Measurements from ENCODE around the gene C12orf42.
"Not testable (repeated sequence)": the region's sequence is repeated elsewhere in the genome, so short reads cannot be mapped to it uniquely, and the experiment has no call there.

C12orf42 gene

GRCh38 chr12:103494734-103495468 lies 867 bp downstream of the C12orf42 start:
- DNase-seq, result no peak

GRCh38 chr12:103494051-103494733 lies 1.6 kb downstream of the C12orf42 start:
- DNase-seq, result no peak

GRCh38 chr12:103493199-103493598 lies 2.6 kb downstream of the C12orf42 start:
- DNase-seq, result no peak

GRCh38 chr12:103482365-103482764 lies 13.4 kb downstream of the C12orf42 start:
- DNase-seq, result no peak

GRCh38 chr12:103475073-103475472 lies 20.7 kb downstream of the C12orf42 start:
- no peak for DNase-seq

- no peak for DNase-seq
Measured at GRCh38 chr12:103470664-103471063, 25.1 kb downstream of the C12orf42 start.

- DNase-seq, result no peak
Measured at GRCh38 chr12:103469719-103470118, 26.0 kb downstream of the C12orf42 start.

GRCh38 chr12:103468837-103469236 lies 26.9 kb downstream of the C12orf42 start:
- no peak for DNase-seq

- no peak for DNase-seq
Measured at GRCh38 chr12:103462675-103463074, 33.1 kb downstream of the C12orf42 start.

GRCh38 chr12:103457471-103457870 lies 38.3 kb downstream of the C12orf42 start:
- no peak for DNase-seq

GRCh38 chr12:103456006-103456405 lies 39.8 kb downstream of the C12orf42 start:
- DNase-seq, result no peak

- no peak for DNase-seq
Measured at GRCh38 chr12:103455020-103455763, 40.6 kb downstream of the C12orf42 start.

GRCh38 chr12:103444983-103445382 lies 50.8 kb downstream of the C12orf42 start:
- DNase-seq, result no peak

- DNase-seq, result no peak
Measured at GRCh38 chr12:103442822-103443221, 52.9 kb downstream of the C12orf42 start.

GRCh38 chr12:103442182-103442555 lies 53.6 kb downstream of the C12orf42 start:
- DNase-seq, result no peak

- DNase-seq, result no peak
Measured at GRCh38 chr12:103441437-103442181, 54.2 kb downstream of the C12orf42 start.

GRCh38 chr12:103434165-103435105 lies 61.3 kb downstream of the C12orf42 start:
- DNase-seq, result not testable (repeated sequence)

GRCh38 chr12:103431950-103432349 lies 63.8 kb downstream of the C12orf42 start:
- DNase-seq, result no peak

GRCh38 chr12:103431387-103431786 lies 64.4 kb downstream of the C12orf42 start:
- DNase-seq, result no peak

- not testable (repeated sequence) for DNase-seq
Measured at GRCh38 chr12:103425674-103426073, 70.1 kb downstream of the C12orf42 start.

GRCh38 chr12:103424849-103425586 lies 70.8 kb downstream of the C12orf42 start:
- not testable (repeated sequence) for DNase-seq

Measured in GOT3 (cell line).